ENCODE results near the gene FZR1.
"Not testable (repeated sequence)": the region's sequence is repeated elsewhere in the genome, so short reads cannot be mapped to it uniquely, and the experiment has no call there.

FZR1 gene

DNA sequence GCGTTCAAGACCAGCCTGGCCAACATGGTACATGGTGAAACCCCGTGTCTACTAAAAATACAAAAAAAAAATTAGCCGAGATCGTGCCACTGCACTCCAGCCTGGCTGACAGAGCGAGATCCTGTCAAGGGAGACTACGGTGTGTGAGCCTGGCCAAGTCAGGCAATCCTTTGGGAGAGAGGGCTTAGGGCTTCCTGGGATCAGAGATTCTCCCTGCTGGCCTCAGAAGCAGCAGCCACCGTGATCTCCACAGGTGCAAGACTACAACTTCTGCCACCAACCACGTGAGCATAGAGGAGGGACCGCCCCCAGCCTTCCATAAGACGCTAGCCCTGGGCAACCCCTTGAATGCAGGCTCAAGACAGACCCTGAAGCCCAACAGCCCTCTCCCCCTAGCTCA, 43.7 kb downstream of the FZR1 start:
- no peak for DNase-seq

DNA sequence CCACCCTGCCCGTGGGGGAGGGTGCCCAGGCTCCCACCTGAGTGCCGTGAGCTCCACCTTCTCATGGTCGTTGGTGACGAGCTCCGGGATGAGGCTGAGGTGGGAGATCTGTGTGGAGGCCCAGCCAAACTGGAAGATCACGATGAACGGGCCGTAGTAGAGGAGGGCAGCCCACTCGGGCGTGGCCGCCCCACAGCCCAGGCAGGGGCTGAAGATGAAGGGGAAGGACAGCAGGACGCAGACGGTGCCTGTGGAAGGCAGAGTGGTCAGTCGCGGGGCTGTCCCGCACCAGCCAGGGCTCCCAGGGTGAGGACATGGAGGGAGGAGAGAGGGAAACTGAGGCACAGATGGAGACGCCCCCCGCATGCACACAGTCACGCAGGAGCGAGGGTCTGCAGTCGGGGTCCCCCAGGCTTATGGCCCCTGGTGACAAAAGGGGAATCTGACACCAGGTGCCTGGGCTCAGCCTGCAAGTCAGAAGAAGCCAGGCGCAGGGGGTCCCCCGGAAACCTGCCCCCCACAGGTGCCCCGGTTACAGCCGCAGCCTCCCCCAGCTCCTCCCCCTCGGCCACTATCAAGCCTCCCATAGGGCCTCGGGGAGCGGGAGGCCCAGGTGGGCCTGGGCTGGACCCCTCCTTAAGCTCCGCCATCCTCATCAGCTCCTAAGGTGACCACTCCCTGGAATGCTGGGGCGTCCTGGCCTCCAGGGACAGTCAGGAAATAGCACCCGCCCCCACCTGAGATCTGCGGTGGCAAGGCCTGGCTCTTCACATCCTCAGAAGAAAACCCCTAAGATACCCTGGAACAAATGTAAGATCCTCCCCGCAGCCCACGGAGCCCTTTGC, 45.1 kb downstream of the FZR1 start:
- DNase-seq = no peak

GRCh38 chr19:3551792-3552095, 45.6 kb downstream of the FZR1 start:
- DNase-seq = no peak

DNA sequence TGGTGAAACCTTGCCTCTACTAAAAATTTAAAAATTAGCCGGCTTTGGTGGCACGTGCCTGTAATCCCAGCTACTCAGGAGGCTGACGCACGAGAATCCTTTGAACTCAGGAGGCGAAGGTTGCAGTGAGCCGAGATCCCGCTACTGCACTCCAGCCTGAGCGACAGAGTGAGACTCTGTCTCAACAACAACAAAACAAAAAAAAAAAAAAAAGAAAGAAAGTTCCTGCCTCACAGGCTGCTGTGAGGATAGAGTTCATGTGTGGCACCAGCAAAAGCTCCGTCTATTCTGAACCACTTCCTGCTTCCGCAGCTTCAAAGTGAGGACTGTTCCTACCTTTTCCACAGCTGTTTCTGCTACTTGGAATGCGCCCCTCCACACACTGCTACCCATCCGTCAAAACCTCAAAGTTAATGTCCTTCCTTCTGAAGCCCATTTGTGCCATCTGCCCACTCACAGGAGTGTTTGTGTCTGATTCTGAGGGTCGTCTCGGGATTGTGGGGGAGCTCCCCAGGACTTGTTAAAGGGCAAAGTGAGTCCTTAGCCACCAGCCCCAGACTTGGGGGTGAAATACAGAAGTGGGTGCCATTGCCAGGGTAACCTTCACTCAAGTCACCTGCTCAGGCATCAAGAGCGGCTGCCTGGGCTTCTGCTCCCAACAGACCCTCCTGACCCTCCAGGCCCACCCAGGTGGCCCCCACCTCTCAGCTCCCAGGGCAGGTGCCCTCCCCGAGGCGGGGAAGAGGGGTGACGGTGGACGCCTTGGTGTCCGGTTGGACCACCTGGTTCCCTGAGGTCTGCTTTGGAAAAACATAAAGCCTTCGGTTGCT, 48.4 kb downstream of the FZR1 start:
- peak in 1 of 2 donors; percentile 37 for DNase-seq

DNA sequence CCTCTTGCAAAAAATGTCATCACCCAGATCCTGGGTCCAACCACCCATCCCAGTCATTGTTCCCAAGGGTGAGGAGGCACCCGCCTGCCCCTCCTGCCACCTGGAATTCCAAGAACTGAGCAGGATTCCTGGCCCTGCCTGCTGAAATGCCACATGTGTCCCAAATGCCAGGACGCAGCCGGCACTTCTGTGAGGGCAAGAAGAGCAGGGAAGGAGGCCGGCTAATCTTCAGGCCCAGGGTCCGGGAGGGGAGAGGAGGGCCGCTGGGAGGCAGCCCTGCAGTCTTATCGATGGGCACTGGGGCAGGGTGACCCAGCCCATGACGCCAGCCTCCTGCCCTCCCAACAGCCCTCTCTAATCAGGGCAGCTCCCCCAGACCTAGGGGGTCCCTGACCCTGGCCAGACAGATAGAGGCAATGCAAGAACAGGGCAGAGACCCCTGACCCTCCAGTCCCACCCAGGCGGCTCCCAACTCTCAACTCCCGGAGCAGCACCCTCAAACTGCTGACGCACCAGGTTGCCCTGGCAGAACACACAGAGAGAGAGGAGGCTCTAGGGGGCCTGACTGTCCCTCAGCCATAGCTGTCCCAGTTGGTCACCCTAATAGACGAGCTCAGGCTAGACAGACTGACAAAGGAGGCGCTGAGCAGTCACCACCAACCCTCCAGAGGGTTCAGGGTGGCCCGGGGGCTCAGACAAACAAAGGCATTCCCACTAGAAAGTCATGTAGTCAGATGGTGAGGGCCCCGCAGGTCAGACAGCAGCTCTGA, 49.7 kb downstream of the FZR1 start:
- no peak for DNase-seq

DNA sequence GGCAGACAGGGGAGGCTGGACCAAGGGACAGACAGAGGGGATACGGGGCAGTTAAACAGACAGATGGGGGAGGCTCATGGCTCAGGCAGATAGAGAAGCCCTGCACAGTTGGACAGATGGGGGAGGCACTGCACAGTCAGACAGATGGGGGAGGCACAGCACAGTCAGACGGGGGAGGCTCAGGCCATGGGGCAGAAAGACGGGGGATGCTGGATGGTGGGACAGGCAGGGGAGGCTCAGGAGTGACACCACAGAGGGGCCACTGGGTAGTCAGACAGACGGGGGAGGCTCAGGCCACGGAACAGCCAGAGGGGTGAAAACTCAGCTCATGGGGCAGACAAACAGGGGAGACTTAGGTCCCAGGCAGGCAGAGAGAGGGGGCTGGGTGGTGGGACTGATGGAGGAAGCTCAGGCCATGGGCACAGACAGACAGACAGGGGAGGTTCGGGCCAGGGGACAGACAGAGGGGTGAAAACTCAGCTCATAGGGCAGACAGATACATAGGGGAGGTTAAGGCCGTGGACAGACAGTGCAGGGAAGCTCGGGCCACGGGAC, 50.4 kb downstream of the FZR1 start:
- DNase-seq = peak in 1 of 2 donors; percentile 32

DNA sequence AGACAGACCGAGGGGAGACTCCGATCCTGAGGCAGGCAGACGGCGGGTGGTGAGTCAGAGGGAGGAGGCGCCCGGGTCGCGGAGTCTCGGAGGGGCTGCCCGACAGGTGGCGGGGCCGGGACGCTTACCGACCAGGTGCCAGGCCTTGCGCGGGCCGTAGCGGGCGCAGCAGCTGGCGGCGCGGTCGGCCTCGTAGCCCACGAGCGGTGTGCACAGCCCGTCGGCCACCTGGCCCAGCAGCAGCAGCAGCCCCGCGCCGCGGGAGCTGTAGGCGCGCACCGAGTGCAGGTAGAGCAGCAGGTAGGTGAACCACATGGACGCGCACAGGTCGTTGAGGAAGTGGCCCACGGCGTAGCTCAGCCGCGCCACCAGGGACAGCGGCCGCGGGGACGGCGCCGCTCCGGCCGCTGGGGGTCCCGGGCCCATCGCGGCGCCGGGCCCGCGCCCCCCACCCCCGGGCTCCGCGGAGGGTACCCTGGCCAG, 50.9 kb downstream of the FZR1 start:
- DNase-seq = peak; percentile 73 to 76

GRCh38 chr19:3557461-3558248, 51.5 kb downstream of the FZR1 start, which contains the start of gene MFSD12:
TSS of gene MFSD12 (minus strand) at chr19:3557586. CDS start at chr19:3557403, 183 bp downstream.
- peak; percentile 97 to 98 for DNase-seq

GRCh38 chr19:3563709-3564524, 57.8 kb downstream of the FZR1 start:
- DNase-seq = no peak

DNA sequence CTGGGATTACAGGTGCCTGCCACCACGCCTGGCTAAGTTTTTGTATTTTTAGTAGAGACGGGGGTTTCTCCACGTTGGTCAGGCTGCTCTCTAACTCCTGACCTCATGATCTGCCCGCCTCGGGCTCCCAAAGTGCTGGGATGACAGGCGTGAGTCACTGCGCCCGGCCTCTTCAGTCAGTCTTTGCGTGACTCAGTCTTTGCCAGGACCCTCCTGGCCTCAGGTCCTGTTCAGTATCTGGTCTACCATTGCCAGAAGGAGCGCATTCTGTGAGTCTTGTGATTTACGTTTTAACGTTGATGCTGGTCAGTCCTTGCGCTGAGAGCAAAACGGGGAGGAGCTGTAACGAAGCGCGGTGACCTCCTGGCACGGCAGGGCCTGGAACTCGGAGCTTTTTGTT, 59.0 kb downstream of the FZR1 start:
- DNase-seq = no peak

- DNase-seq = not testable (repeated sequence)
These were observed 63.9 kb downstream of the FZR1 start for GRCh38 chr19:3570042-3570441.

DNA sequence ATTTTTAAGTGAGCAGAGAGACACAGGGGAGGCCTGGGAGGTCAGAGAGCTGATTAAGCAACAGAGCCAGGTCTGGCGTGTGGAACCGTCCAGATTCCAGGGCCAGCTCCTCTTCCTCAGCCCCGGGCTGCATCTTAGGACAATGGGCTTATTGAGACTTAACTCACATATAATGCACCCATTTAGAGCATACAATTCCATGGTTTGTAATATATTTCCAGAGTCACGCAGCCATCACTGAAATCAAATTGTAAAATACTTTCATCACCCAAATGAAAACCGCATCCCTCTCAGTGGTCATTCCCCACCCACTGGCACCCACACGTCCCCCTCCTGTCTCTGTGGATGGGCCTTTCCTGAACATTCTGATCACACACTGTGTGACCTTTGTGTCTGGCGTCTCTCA, 64.5 kb downstream of the FZR1 start:
- DNase-seq = no peak

DNA sequence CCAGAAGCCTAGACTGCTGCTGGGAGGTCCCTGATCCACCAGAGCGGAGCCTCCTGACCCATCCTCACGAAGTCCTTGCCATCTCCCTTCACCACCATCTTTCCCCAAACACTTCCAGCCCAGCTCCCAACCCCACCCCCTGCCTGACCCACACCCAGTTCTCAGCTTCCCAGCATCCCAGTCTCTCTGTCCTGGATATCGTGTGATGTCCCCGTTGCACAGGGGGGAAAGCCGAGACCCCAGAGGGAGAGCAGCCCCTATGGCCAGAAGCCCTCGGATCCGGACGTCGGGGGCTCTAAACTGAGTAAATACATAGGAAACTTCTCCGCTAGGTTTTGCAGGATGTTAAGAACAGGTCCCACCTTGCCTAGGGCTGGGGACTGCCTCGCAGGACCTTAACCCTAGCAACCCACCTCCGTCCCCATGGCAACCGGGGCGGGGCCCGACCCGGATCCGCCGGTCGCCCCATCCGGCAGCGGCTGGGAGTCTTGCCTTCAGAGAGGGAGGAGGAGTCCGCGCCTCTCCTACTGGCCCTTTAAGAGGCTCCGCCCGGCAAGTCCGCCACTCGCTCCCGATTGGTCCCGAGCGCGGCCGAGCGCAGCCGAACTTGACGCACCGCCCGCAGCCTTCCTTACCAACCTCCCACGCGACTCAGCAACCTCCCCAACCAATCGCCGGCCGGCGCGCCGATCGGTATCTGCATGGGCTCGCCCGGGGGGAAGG, 66.2 kb downstream of the FZR1 start:
- peak; percentile 99 to 100 for DNase-seq

GRCh38 chr19:3572855-3573161, 66.7 kb downstream of the FZR1 start, which contains the start of gene HMG20B:
TSS of gene HMG20B (plus strand) at chr19:3572944. CDS start at chr19:3573310, 366 bp downstream.
- no peak for DNase-seq

- peak; percentile 36 to 40 for DNase-seq
These were observed 67.2 kb downstream of the FZR1 start for GRCh38 chr19:3573162-3573857.

DNA sequence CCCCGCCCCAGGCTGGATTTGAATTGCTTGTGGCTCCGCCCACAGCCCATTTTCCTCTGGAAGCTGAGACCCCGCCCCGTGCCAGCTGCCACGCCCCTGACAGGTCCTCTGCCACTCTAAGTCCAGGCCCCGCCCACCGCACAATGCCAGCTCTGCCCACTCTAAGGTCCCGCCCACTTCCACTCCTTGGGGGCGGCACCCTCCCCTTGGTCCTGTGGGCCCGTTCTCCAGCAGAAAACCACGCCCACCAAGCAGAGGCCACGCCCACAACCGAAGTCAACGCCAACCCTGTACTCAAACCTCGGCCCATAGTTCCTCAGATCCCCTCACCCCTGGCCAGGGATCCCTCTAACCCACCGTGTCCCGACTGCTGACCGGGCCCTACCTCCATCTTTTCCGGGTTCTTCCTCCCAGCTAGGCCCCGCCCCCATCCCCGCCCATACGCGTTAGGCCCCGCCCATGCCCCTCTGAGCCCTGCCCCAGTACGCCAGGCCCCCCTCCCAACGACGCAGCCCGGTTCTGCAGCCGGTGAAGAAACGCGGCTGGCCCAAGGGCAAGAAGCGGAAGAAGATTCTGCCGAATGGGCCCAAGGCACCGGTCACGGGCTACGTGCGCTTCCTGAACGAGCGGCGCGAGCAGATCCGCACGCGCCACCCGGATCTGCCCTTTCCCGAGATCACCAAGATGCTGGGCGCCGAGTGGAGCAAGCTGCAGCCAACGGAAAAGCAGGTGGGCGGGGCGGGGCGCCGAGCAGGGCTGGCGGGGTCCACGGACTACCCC, 67.9 kb downstream of the FZR1 start:
- peak; percentile 82 to 95 for DNase-seq

DNA sequence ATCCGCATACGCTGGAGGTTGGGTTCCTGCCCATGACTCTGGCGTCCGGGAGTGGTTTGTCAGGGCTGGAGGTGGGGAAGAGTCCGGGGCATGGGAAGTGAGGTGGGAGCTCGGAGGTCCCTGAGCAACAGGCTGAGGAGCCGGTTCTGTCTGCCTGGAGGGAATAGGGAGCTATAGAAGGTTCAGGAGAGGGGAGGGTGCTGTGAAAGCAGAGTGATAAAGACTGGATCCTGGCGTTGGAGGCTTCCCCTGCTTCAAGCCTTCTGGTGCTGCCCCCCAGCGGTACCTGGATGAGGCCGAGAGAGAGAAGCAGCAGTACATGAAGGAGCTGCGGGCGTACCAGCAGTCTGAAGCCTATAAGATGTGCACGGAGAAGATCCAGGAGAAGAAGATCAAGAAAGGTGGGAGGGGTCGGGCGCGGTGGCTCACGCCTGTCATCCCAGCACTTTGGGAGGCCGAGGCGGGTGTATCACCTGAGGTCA, 69.2 kb downstream of the FZR1 start:
- DNase-seq = no peak

GRCh38 chr19:3575949-3576673, 70.0 kb downstream of the FZR1 start:
- DNase-seq = no peak
